Measurements from ENCODE around the gene PRKACA. TPM values are rescaled to one million over a fixed set of nuclear protein-coding genes. Genes with fewer than 3 reads are reported as not detected.

Gene PRKACA
- total and polyA plus RNA-seq, 10 of the 15 experiments (the other 5 are each of a cell fraction or from before 2014, with no cell fraction given) = 0.53 to 68.5 (median 11.2) TPM

DNA sequence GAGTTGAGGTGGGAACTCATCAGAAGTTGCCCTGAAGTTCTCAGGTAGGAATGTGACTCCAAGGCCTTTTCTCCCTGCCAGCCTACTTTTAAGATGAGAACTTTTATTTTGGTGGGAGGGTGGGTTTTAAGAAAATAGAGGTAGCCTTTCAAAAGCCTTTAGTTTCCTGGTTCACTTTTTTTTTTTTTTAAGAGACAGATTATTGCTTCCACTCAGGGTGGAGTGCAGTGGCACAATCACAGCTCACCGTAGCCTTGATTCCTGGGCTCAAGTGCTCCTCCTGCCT, 34.9 kb downstream of the PRKACA start:
- no peaks in the 10 kb centered on the region for H3K9me3 ChIP-seq (replicated peaks; ENCODE audit: control insufficient read depth, insufficient read depth, low read length)
- peak overlapping the region; percentile 70 for H3K4me2 ChIP-seq (ENCODE audit: control insufficient read depth, insufficient read depth)
- RAD21 ChIA-PET (ENCODE audit: unreplicated experiment) = interaction anchor here (0.8 to 4.8 kb wide), 9 partner anchors 9 to 219 kb away, joined by 3 to 27 read pairs (median 4); partner anchors contain the start of genes ASF1B, IL27RA, PRKACA and RFX1
- ATAC-seq (no peak), FAIRE-seq (no peak), DNase-seq (ENCODE audit: low read depth, low spot score) (no peak)
- TF ChIP-seq RFX5 (IDR thresholded peaks at IDR 0.05; ENCODE audit: low read depth, low read length) (no peak), CHD2 (IDR thresholded peaks at IDR 0.05; ENCODE audit: borderline replicate concordance, low read depth, low read length) (no peak), CHD1 (IDR thresholded peaks at IDR 0.05; ENCODE audit: low read depth, low read length) (no peak), POU2F2 (IDR thresholded peaks at IDR 0.05; ENCODE audit: borderline replicate concordance, low read depth, low read length) (no peak), SUPT20H (IDR thresholded peaks at IDR 0.05; ENCODE audit: borderline replicate concordance, control insufficient read depth, low read depth, low read length) (no peak), SMARCA5 (IDR thresholded peaks at IDR 0.05) (no peak), SMAD5 (IDR thresholded peaks at IDR 0.05; ENCODE audit: low read depth) (no peak), SRF (IDR thresholded peaks at IDR 0.05; ENCODE audit: low read depth in 2 of 2, low read length in 2 of 2) (no peak), STAT1 (conservative IDR thresholded peaks at IDR 0.05) (no peak), SMAD1 (IDR thresholded peaks at IDR 0.05; ENCODE audit: low read depth, partially characterized antibody) (no peak), ESRRA (IDR thresholded peaks at IDR 0.05; ENCODE audit: low read length) (no peak), YBX1 (IDR thresholded peaks at IDR 0.05) (no peak), IRF4 (IDR thresholded peaks at IDR 0.05; ENCODE audit: low read depth, low read length) (no peak), TCF3 (IDR thresholded peaks at IDR 0.05; ENCODE audit: borderline replicate concordance, insufficient read depth, low read depth, low read length) (no peak), NFXL1 (IDR thresholded peaks at IDR 0.05; ENCODE audit: borderline replicate concordance) (no peak), NR2C2 (IDR thresholded peaks at IDR 0.05; ENCODE audit: borderline replicate concordance, control insufficient read depth, insufficient read length, low read depth) (no peak), TCF12 (IDR thresholded peaks at IDR 0.05; ENCODE audit: low read depth, low read length) (no peak), ZNF24 (IDR thresholded peaks at IDR 0.05) (no peak)
- TF ChIP-seq, protein P1, sequence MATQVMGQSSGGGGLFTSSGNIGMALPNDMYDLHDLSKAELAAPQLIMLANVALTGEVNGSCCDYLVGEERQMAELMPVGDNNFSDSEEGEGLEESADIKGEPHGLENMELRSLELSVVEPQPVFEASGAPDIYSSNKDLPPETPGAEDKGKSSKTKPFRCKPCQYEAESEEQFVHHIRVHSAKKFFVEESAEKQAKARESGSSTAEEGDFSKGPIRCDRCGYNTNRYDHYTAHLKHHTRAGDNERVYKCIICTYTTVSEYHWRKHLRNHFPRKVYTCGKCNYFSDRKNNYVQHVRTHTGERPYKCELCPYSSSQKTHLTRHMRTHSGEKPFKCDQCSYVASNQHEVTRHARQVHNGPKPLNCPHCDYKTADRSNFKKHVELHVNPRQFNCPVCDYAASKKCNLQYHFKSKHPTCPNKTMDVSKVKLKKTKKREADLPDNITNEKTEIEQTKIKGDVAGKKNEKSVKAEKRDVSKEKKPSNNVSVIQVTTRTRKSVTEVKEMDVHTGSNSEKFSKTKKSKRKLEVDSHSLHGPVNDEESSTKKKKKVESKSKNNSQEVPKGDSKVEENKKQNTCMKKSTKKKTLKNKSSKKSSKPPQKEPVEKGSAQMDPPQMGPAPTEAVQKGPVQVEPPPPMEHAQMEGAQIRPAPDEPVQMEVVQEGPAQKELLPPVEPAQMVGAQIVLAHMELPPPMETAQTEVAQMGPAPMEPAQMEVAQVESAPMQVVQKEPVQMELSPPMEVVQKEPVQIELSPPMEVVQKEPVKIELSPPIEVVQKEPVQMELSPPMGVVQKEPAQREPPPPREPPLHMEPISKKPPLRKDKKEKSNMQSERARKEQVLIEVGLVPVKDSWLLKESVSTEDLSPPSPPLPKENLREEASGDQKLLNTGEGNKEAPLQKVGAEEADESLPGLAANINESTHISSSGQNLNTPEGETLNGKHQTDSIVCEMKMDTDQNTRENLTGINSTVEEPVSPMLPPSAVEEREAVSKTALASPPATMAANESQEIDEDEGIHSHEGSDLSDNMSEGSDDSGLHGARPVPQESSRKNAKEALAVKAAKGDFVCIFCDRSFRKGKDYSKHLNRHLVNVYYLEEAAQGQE (IDR thresholded peaks at IDR 0.05; ENCODE audit: low read depth, low read length) = no peak
- TF ChIP-seq, protein P2, sequence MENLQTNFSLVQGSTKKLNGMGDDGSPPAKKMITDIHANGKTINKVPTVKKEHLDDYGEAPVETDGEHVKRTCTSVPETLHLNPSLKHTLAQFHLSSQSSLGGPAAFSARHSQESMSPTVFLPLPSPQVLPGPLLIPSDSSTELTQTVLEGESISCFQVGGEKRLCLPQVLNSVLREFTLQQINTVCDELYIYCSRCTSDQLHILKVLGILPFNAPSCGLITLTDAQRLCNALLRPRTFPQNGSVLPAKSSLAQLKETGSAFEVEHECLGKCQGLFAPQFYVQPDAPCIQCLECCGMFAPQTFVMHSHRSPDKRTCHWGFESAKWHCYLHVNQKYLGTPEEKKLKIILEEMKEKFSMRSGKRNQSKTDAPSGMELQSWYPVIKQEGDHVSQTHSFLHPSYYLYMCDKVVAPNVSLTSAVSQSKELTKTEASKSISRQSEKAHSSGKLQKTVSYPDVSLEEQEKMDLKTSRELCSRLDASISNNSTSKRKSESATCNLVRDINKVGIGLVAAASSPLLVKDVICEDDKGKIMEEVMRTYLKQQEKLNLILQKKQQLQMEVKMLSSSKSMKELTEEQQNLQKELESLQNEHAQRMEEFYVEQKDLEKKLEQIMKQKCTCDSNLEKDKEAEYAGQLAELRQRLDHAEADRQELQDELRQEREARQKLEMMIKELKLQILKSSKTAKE (IDR thresholded peaks at IDR 0.05; ENCODE audit: low read depth, poor library complexity, severe bottlenecking) = no peak
- H3K27me3 ChIP-seq (replicated peaks in 1 of 2; ENCODE audit: control insufficient read depth in 2 of 2, insufficient read depth in 2 of 2, low read length in 1 of 2) = no peaks in the 10 kb centered on the region
- no peak overlapping the region for H2AFZ ChIP-seq (ENCODE audit: control insufficient read depth, low read depth, low read length)
- CTCF ChIA-PET = interaction anchor here (0.6 to 5.6 kb wide), 14 partner anchors 9 to 318 kb away, joined by 3 to 30 read pairs (median 5); partner anchors contain the start of genes ASF1B, MISP3, MRI1 and PRKACA
- 43% methylated on average over 1 of the region's 1 CpG for WGBS (ENCODE audit: insufficient coverage, insufficient replicate concordance, low lambda C conversion rate, missing lambda C conversion rate)
- H3K9ac ChIP-seq (ENCODE audit: control insufficient read depth, insufficient read depth, low read length) = peak overlapping the region; percentile 90
- H3K4me3 ChIP-seq = no peak overlapping the region; the same call in 1 of the 2 replicates
- H3K4me1 ChIP-seq (ENCODE audit: control insufficient read depth, insufficient read depth, low read length) = peaks cover 4% of the 10 kb centered on the region; the same call in 1 of the 2 replicates
- in situ Hi-C loops (cut with MboI) (no loop called here), intact Hi-C loops (cut with micrococcal nuclease; ENCODE audit: unreplicated experiment) (loop anchor here (5.0 kb wide), 1 partner anchor 35 kb away; the partner anchor contains the start of gene PRKACA)
- H3K36me3 ChIP-seq (ENCODE audit: control insufficient read depth in 2 of 2, insufficient read depth in 2 of 2, low read length in 1 of 2) = no peaks in the 10 kb centered on the region; a peak in 1 of 4 replicates
- H3K27ac ChIP-seq (ENCODE audit: control insufficient read depth, insufficient read depth) = peak overlapping the region; percentile 86
- no TSS peak for BruUV-seq (replicated peaks)
- SMC1A ChIA-PET (ENCODE audit: uncharacterized antibody, unreplicated experiment) = interaction anchor here (0.8 to 1.4 kb wide), 3 partner anchors 9 to 54 kb away, joined by 3 to 5 read pairs (median 5); partner anchors contain the start of gene ASF1B
- POLR2A ChIA-PET = interaction anchor here (0.7 to 4.9 kb wide), 7 partner anchors 9 to 236 kb away, joined by 3 to 23 read pairs (median 3); no protein-coding TSS in a partner anchor
- H3K79me2 ChIP-seq (ENCODE audit: control insufficient read depth, insufficient read depth, low read length) = peaks cover 8% of the 10 kb centered on the region
- H4K20me1 ChIP-seq (ENCODE audit: control insufficient read depth, insufficient read depth) = no peaks in the 10 kb centered on the region

Measured in GM12878 (cell line).